Mucosa of rectum (tissue), 2 donors: Measurements from ENCODE around the gene CAMK1D.
"Not testable (repeated sequence)": the region's sequence is repeated elsewhere in the genome, so short reads cannot be mapped to it uniquely, and the experiment has no call there.

Source experiments
- H3K27ac ChIP-seq, 2 donors: one replicate each; pipeline ENCODE4 v1.7.0; 2013; ENCODE audit warnings: inconsistent platforms in 2 of 2, low read depth in 2 of 2, low read length in 2 of 2
- H3K27me3 ChIP-seq, 2 donors: one replicate each; pipeline ENCODE4 v1.7.0; 2013; ENCODE audit warnings: low read length in 2 of 2; ENCODE audit not compliant: control insufficient read depth in 2 of 2, insufficient read depth in 2 of 2
- H3K36me3 ChIP-seq, 2 donors: one replicate each; pipeline ENCODE4 v1.7.0; 2013; ENCODE audit warnings: low read length in 2 of 2; ENCODE audit not compliant: control insufficient read depth in 2 of 2, insufficient read depth in 2 of 2
- H3K4me1 ChIP-seq, 2 donors: one replicate each; pipeline ENCODE4 v1.7.0; 2013; ENCODE audit warnings: low read length in 2 of 2, mild to moderate bottlenecking in 1 of 2; ENCODE audit not compliant: control insufficient read depth in 2 of 2, insufficient read depth in 2 of 2
- H3K4me3 ChIP-seq, 2 donors: one replicate each; pipeline ENCODE4 v1.7.0; 2013; ENCODE audit warnings: low read length in 2 of 2
- H3K9ac ChIP-seq, 2 donors: one replicate each; pipeline ENCODE4 v1.7.0; 2013; ENCODE audit warnings: low read length in 2 of 2, low read depth in 1 of 2, mild to moderate bottlenecking in 1 of 2
- H3K9me3 ChIP-seq, 2 donors: one replicate each; pipeline ENCODE4 v1.7.0; 2013; ENCODE audit warnings: low read length in 2 of 2; ENCODE audit not compliant: control insufficient read depth in 2 of 2
- donor health status: healthy.
- donor health status: Normal muscosa, but diverticular disease.

Gene CAMK1D

GRCh38 chr10:12849319-12850181 lies 500.2 kb downstream of the CAMK1D start:
- H3K9me3 ChIP-seq = no peaks in the 10 kb centered on the region
- H3K9ac ChIP-seq = no peak overlapping the region
- no peak overlapping the region for H3K4me3 ChIP-seq
- no peaks in the 10 kb centered on the region for H3K36me3 ChIP-seq
- no peaks in the 10 kb centered on the region for H3K27me3 ChIP-seq
- H3K27ac ChIP-seq = no peak overlapping the region
- H3K4me1 ChIP-seq = peaks cover 0 to 4% of the 10 kb centered on the region in 2 donors

GRCh38 chr10:12852687-12853086 lies 503.3 kb downstream of the CAMK1D start:
- Histone ChIP-seq H3K36me3 (no peaks in the 10 kb centered on the region), H3K27me3 (no peaks in the 10 kb centered on the region), H3K27ac (no peak overlapping the region), H3K4me3 (no peak overlapping the region), H3K4me1 (no peaks in the 10 kb centered on the region), H3K9me3 (no peaks in the 10 kb centered on the region), H3K9ac (no peak overlapping the region)

GRCh38 chr10:12854988-12855387 lies 505.6 kb downstream of the CAMK1D start:
- Histone ChIP-seq H3K9ac (no peak overlapping the region), H3K9me3 (no peaks in the 10 kb centered on the region), H3K27me3 (no peaks in the 10 kb centered on the region)

GRCh38 chr10:12862459-12862858 lies 513.1 kb downstream of the CAMK1D start:
- Histone ChIP-seq H3K27ac (no peak overlapping the region), H3K4me3 (no peak overlapping the region), H3K9ac (no peak overlapping the region), H3K4me1 (no peaks in the 10 kb centered on the region), H3K9me3 (no peaks in the 10 kb centered on the region), H3K36me3 (no peaks in the 10 kb centered on the region), H3K27me3 (no peaks in the 10 kb centered on the region)

More at GRCh38 chr10:12854988-12855387, 505.6 kb downstream of the CAMK1D start:
- Histone ChIP-seq H3K36me3 (no peaks in the 10 kb centered on the region), H3K4me3 (no peak overlapping the region), H3K27ac (no peak overlapping the region), H3K4me1 (no peaks in the 10 kb centered on the region)

GRCh38 chr10:12865515-12865914 lies 516.2 kb downstream of the CAMK1D start:
- not testable (repeated sequence) for H3K4me1 ChIP-seq, H3K9ac ChIP-seq, H3K4me3 ChIP-seq, H3K36me3 ChIP-seq, H3K9me3 ChIP-seq, H3K27me3 ChIP-seq, H3K27ac ChIP-seq

- no peaks in the 10 kb centered on the region for H3K4me1 ChIP-seq
- no peak overlapping the region for H3K9ac ChIP-seq
- H3K27ac ChIP-seq = no peak overlapping the region
- no peaks in the 10 kb centered on the region for H3K27me3 ChIP-seq
- H3K4me3 ChIP-seq = no peak overlapping the region
- H3K9me3 ChIP-seq = no peaks in the 10 kb centered on the region
- H3K36me3 ChIP-seq = no peaks in the 10 kb centered on the region
Measured at GRCh38 chr10:12868229-12868628, 518.9 kb downstream of the CAMK1D start.

- Histone ChIP-seq H3K36me3 (no peaks in the 10 kb centered on the region), H3K4me3 (no peak overlapping the region), H3K4me1 (no peaks in the 10 kb centered on the region), H3K27me3 (no peaks in the 10 kb centered on the region), H3K9me3 (no peaks in the 10 kb centered on the region), H3K27ac (no peak overlapping the region), H3K9ac (no peak overlapping the region)
Measured at GRCh38 chr10:12869427-12869826, 520.1 kb downstream of the CAMK1D start.

- no peaks in the 10 kb centered on the region for H3K36me3 ChIP-seq
- no peak overlapping the region for H3K27ac ChIP-seq
- H3K9ac ChIP-seq = no peak overlapping the region
- no peaks in the 10 kb centered on the region for H3K9me3 ChIP-seq
- no peaks in the 10 kb centered on the region for H3K27me3 ChIP-seq
- H3K4me3 ChIP-seq = no peak overlapping the region
- no peaks in the 10 kb centered on the region for H3K4me1 ChIP-seq
Measured at GRCh38 chr10:12872577-12872976, 523.2 kb downstream of the CAMK1D start.

GRCh38 chr10:12873172-12873571 lies 523.8 kb downstream of the CAMK1D start:
- Histone ChIP-seq H3K36me3 (no peaks in the 10 kb centered on the region), H3K4me3 (no peak overlapping the region), H3K27me3 (no peaks in the 10 kb centered on the region), H3K27ac (no peak overlapping the region), H3K9me3 (no peaks in the 10 kb centered on the region), H3K9ac (no peak overlapping the region), H3K4me1 (no peaks in the 10 kb centered on the region)

GRCh38 chr10:12874501-12874900 lies 525.2 kb downstream of the CAMK1D start:
- no peak overlapping the region for H3K4me3 ChIP-seq
- H3K4me1 ChIP-seq = no peaks in the 10 kb centered on the region
- no peaks in the 10 kb centered on the region for H3K36me3 ChIP-seq
- H3K27me3 ChIP-seq = no peaks in the 10 kb centered on the region
- H3K27ac ChIP-seq = no peak overlapping the region
- H3K9ac ChIP-seq = no peak overlapping the region
- H3K9me3 ChIP-seq = no peaks in the 10 kb centered on the region
